MG63 (cell line): ENCODE measurements around the gene AKR7A2. TPM values are rescaled to one million over a fixed set of nuclear protein-coding genes. Genes with fewer than 3 reads are reported as not detected.

Experiments
- DNase-seq: peaks from one replicate; pipeline ENCODE4 v3.0.0-alpha.2; 2020
- H3K27me3 ChIP-seq: fragments of 250-450 bp; sonication (Bioruptor Pico); 2 replicates; pipeline ENCODE4 v1.5.1; 2020; ENCODE audit warnings: mild to moderate bottlenecking, moderate library complexity
- H3K36me3 ChIP-seq: fragments of 250-450 bp; sonication (Bioruptor Pico); 2 replicates; pipeline ENCODE4 v1.5.1; 2020; ENCODE audit warnings: mild to moderate bottlenecking, moderate library complexity
- H3K4me3 ChIP-seq: fragments of 250-450 bp; sonication (Bioruptor Pico); 2 replicates; pipeline ENCODE4 v1.5.1; 2020; ENCODE audit warnings: mild to moderate bottlenecking, moderate library complexity
- H3K9me3 ChIP-seq: fragments of 250-450 bp; sonication (Bioruptor Pico); 2 replicates; pipeline ENCODE4 v1.5.1; 2020; ENCODE audit warnings: mild to moderate bottlenecking, moderate library complexity
- total RNA-seq: library from RNA; depleted of rRNA; stranded (reverse); fragments of >200 nt; shearing (Covaris generic); gene quantifications from 2 replicates; pipeline ENCODE4 v1.2.3, GENCODE V29; 2014; ENCODE audit warnings: low replicate concordance; rRNA removed

Gene AKR7A2
- total RNA-seq, result 62.1 and 83.3 TPM in 2 replicates

DNA sequence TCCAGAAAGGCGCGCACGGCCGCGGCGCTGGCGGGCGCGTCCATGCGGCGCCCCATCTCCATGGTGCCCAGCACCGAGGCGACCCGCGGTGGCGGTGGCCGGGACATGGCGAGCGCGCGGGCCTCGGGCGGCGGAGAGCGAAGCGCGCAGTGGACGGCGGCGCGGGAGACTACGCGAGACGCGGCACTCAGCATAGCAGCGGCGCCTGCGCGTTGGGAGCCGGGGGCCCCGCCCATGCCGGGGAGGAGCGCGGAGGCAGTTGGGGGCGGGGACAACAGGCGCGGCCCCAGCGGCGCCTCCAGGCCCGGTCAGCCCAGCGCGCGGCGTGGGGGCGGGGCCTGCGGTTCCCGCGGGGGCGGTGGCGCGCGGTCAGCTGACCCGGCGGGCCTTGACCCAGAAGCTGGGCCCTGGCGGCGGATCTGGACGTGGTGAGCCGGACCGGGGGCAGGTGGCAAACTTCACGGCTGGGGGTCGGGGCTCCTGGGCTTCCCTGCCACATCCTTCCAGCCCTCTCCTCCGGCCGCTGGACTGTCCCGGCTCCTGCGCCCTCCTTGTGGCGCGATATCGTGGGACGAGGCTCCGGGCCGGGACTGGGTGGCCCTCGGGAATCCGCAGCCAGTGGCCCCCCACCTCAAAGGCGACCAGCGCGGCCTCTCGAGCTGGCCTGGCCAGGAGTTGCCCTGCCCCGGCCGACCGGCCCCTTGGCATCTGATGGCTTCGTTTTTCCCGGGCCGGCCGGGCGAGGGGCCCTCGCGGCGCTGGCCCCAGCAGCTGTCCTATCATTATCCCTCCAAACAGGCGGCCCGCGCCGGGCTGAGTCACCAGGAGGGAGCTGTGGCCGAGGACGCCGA is at the start of gene AKR7A2, which contains the start of gene SLC66A1:
TSS of gene AKR7A2 (minus strand) at position 214 of the 851 bp plus-strand sequence. CDS start at position 194, 20 bp downstream.
TSS of gene SLC66A1 (plus strand) at position 396 of the 851 bp plus-strand sequence. CDS start 5,352 bp downstream, outside the sequence.
- Histone ChIP-seq H3K9me3 (no peaks in the 10 kb centered on the region), H3K27me3 (no peaks in the 10 kb centered on the region), H3K36me3 (peaks cover 17% of the 10 kb centered on the region), H3K4me3 (peak within 1 kb of the TSS; percentile 95)
- peak; percentile 89 for DNase-seq

DNA sequence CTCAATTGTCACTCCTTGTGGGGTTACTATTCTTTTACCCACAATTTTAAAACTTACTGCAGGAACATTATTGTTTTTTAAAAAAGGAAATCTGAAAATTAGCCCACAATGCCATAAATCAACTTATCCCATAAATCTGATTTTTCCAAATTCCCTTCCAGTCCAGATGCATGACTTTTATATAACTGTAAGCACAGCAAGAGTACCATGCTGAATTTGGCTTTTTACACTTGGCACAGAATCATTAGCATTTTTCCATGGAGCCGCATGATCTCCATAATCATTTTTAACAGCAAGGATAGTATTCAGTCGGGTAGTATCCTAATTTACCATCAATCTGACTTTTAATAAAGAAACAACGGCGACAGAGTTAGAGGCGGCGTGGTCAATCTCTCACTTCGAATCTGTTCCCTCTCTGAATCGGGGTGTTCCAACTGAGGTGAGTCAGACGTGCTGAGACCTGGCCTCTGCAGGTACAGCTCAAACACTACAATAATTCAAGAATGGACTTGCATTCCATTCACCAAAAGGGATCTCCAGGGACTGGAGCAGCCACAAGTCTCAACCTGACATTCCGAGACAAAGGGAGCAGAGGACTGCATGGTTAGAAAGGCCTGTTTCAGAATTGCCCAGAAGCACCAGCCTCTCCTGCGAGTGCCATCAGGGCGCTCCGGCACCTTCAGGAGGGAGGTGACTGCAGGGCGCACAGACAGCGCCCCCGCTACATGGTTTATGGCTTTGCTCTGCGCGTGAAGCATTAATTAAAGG is 49.1 kb upstream of the AKR7A2 start:
- no peaks in the 10 kb centered on the region for H3K9me3 ChIP-seq
- peaks cover 12% of the 10 kb centered on the region for H3K36me3 ChIP-seq
- H3K27me3 ChIP-seq, result no peaks in the 10 kb centered on the region
- DNase-seq, result no peak
- H3K4me3 ChIP-seq, result no peak overlapping the region

DNA sequence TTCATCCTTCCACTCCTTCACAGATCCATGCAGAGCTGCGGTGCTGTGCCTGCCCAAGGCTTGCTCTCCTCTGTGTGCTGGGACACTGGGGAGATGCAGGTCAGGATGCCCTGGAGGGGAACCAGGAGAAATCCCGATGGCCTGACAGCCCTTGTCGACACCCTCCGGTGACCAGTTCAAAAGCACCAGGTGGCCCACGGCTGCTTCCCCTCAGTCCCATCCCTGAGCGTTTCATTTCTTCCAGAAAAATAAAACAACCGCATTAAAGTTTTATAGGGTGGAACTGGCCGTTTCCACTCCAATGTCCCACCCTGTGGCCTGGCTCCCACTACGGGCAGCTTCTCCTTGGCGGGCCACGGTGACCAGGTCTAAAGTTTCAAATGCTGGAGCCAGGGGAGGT is 48.5 kb upstream of the AKR7A2 start:
- no peaks in the 10 kb centered on the region for H3K9me3 ChIP-seq
- no peaks in the 10 kb centered on the region for H3K27me3 ChIP-seq
- DNase-seq, result no peak
- H3K36me3 ChIP-seq, result peaks cover 18% of the 10 kb centered on the region
- no peak overlapping the region for H3K4me3 ChIP-seq

DNA sequence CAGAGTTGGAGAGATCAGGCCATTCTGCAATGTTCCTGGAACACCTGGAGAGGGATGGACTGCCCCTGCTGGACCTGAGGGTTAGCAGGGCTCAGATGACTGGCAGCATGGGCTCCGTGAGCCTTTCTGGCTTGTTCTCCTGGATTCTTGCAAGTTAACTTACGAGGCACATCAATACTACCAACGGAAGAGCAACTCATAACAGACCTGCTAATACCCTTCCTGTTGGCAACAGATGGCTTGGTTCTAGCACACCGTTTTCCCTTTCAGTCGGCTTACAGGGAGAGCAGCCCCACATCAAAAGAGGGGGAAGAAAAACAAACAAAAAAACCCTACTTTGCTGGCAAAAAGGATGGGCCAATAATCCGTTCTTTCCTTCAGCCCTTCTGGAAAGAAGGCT is 48.1 kb upstream of the AKR7A2 start:
- Histone ChIP-seq H3K4me3 (no peak overlapping the region), H3K36me3 (peaks cover 17% of the 10 kb centered on the region), H3K27me3 (no peaks in the 10 kb centered on the region), H3K9me3 (no peaks in the 10 kb centered on the region)
- no peak for DNase-seq

DNA sequence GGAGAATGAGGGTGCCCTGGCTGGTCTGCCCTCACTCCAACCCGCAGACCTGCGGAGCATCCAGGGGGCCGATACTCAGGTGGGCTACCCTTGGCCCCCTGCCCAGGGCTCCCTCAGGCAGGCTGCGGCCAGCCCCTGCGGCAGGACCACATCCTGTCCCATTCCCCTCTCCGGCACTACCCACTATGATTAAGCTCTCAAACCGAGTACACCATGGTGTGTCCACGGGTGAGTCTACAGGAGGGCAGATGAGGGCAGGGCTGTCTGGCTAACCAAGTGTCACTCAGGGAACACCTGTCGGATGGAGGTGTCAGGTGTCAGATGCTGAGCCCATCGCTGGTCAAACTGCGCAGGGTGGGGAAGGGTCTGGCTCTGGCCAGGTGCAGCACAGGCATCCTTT is 47.4 kb upstream of the AKR7A2 start:
- Histone ChIP-seq H3K27me3 (no peaks in the 10 kb centered on the region), H3K4me3 (no peak overlapping the region), H3K36me3 (peaks cover 19% of the 10 kb centered on the region), H3K9me3 (no peaks in the 10 kb centered on the region)
- no peak for DNase-seq

DNA sequence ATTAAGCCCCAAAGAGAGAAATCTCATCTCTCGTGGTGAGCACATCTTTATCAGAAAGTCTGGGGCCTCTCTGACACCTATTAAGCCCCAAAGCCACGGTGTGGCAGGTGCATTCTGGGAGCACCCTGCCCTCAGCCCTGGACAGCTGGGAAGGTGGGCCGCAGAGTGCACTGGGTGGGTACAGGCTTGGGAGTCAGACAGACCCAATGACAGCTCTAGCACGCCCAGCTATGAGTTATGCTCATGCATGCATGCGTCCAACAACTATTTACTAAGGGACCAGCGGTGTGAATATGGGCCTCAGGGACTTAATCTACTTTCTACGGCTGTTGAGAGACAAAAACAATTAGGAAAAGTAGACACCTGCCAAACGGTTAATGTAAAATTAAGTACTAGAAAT is 46.8 kb upstream of the AKR7A2 start:
- no peaks in the 10 kb centered on the region for H3K27me3 ChIP-seq
- DNase-seq, result no peak
- no peak overlapping the region for H3K4me3 ChIP-seq
- no peaks in the 10 kb centered on the region for H3K9me3 ChIP-seq
- H3K36me3 ChIP-seq, result peaks cover 19% of the 10 kb centered on the region

DNA sequence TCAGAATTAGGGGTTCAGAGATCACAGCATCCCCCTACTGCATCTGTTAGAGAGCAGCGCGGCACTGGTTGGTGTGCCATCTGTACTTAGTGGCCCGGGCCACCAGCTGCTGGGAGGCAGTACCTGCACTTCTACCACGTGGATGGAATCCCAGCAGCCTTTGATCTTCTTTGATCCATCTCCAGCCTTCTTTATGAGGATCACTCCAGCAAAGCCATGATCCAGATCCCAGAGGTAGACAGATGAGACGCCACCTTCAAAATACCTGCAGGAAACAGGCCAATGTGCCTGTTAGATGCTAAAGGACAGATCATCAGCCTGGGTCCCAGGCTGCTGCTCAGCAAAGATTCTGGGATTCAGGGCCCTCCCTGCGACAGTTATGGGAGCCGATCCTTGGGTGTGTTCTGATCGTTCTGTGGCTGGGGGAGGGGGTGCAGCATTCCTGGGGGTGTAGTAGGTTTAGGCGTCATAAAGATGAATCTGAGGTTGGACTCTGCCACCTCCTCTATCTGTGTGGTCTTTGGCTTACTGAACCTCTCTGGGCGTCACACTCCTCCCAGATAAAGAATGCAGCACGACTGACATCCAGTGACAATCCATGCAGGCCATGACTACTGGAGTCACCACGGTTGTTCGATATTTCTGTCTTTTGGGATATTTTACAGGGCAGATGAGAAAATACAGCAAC is 45.5 kb upstream of the AKR7A2 start:
- H3K36me3 ChIP-seq, result peaks cover 24% of the 10 kb centered on the region
- no peak overlapping the region for H3K4me3 ChIP-seq
- no peak for DNase-seq
- no peaks in the 10 kb centered on the region for H3K9me3 ChIP-seq
- no peaks in the 10 kb centered on the region for H3K27me3 ChIP-seq

DNA sequence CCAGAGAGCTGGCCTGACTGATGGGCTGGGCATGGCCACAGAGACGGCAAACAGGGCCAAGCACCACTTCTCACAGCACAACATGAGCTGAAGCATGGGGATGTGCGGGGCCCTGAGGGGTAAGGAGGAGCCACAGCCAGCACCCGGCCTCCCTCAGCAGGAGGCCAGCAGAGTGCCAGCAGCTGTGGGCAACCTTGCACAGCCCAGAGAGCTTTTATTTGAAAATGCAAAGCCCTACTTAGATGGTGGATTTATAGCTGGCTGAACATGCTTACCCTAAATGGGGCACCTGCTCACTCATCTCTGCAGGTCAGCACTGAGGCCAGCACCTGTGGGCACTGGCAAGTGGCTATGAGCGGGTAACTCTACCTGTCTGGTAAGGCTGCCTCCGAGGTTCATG is 44.3 kb upstream of the AKR7A2 start:
- Histone ChIP-seq H3K9me3 (no peaks in the 10 kb centered on the region), H3K4me3 (no peak overlapping the region), H3K36me3 (peaks cover 24% of the 10 kb centered on the region)

DNA sequence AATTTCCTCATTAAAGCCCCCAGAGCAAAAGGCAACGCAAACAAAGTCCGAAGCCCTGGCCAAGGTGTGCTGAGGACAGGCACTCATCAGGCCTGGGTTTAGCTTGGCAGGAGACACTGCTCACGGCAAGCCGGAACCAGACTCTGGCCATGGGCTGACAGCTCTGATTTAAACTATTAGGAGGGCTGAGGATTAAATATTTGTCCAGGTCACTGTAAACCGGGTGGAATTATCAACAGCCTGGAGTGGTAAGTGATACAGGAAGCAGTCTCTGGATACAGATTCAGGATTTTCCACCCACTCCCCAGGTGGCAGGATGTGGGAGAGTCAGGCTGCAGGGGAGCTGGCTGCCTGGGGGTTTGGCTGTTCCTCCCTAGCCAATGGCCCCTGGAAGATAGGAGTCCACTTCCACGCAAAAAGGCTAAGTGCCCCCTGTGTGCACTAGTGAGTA is 42.6 kb upstream of the AKR7A2 start:
- no peaks in the 10 kb centered on the region for H3K27me3 ChIP-seq
- H3K36me3 ChIP-seq, result peaks cover 28% of the 10 kb centered on the region
- no peaks in the 10 kb centered on the region for H3K9me3 ChIP-seq
- no peak overlapping the region for H3K4me3 ChIP-seq
- DNase-seq, result no peak

More for the DNA sequence above, 44.3 kb upstream of the AKR7A2 start:
- no peak for DNase-seq
- no peaks in the 10 kb centered on the region for H3K27me3 ChIP-seq

DNA sequence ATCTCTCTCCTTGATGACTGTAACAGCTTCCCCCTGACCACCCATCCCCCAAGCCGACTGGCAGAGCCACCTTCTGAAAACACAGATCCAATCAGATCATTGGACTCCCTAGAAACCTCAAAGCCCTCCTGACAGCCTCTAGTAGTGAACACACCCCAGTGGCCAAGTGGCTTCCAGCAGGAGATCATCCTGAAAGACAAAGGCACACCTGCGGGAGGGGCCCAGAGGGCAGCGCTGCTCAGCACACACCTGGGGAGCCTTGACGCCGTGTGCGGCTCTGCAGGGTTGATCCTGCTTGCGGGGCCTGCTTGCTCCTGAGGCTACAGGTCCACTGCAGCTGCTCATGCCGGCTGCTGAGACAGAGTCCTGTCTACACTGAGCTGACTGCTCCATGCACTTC is 41.7 kb upstream of the AKR7A2 start:
- no peaks in the 10 kb centered on the region for H3K9me3 ChIP-seq
- no peak for DNase-seq
- H3K4me3 ChIP-seq, result no peak overlapping the region
- H3K27me3 ChIP-seq, result no peaks in the 10 kb centered on the region
- peaks cover 31% of the 10 kb centered on the region for H3K36me3 ChIP-seq

DNA sequence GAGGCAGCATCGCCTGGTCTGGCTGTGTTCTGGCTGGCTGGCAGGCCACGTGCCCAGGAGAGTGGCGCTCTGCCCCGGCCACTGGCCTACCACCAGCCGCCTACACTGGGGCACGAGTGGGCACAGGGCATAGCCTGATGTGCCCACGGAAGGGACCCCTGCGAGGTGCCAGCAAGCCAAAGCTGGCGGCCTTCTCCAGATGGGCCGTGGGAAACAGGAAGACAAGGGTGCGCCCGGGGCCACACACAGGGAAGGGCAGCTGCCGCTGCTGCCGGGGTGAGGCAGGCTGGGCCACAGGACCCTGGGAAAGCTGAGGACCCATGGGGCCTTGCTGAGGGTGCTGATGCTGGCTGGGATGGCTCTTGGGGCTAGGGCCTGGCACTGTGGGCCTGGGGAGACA is 40.9 kb upstream of the AKR7A2 start:
- Histone ChIP-seq H3K36me3 (peaks cover 33% of the 10 kb centered on the region), H3K4me3 (no peak overlapping the region), H3K9me3 (no peaks in the 10 kb centered on the region), H3K27me3 (no peaks in the 10 kb centered on the region)
- DNase-seq, result no peak

DNA sequence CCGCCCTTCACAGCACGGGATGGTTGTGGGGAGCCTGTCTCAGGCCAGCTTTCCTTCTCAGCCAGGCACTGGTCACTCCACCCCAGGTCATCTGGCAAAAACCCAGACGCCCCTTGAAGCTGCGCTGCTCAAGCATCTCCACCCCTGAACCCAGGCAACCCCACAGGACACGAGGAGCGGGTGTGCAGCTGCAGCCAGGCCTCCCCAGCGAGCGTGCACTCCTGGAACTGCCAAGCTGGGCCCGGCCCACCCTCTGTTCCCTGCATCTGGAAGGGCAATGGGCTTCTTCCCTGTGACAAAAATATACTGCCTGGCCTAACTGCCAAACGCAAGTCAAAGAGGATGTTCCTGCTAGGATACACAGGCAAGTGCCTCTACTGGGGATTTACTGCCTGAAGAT is 39.9 kb upstream of the AKR7A2 start:
- Histone ChIP-seq H3K27me3 (no peaks in the 10 kb centered on the region), H3K36me3 (peaks cover 32% of the 10 kb centered on the region), H3K9me3 (no peaks in the 10 kb centered on the region), H3K4me3 (no peak overlapping the region)
- DNase-seq, result no peak

DNA sequence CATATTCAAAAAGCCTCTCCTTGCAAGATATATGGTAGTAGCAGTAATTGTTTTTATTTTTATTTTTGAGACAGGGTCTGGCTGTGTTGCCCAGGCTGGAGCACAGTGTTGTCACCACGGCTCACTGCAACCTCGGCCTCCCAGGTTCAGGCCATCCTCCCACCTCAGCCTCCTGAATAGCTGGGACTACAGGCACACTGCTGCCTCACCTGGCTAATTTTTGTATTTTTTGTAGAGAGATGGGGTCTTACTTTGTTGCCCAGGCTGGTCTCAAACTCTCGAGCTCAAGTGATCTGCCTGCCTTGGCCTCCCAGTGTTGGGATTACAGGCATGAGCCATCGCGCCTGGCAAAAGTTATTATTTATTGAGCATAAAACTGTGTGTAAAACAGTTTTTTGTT is 38.6 kb upstream of the AKR7A2 start:
- no peaks in the 10 kb centered on the region for H3K9me3 ChIP-seq
- H3K4me3 ChIP-seq, result no peak overlapping the region
- H3K27me3 ChIP-seq, result no peaks in the 10 kb centered on the region
- DNase-seq, result no peak
- H3K36me3 ChIP-seq, result peaks cover 21% of the 10 kb centered on the region

DNA sequence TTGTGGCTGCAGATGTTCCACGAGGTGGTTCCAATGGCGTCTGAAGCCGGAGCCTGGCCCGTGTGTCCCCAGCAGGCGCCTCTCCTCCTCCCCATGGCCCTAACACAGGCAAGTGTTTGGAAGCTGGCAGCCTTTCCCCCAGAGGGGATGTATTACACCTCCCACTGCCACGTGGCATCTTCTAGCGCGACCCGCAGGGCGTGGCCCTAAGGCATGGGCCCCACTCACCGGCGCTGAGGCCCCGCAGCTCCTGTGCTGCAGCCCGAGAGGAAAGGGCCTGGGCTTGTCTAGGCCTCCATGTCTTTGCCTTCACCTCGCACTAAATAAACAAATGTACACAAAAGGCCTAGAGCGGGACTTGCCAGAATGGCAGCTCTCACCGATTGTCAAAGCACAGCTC is 38.1 kb upstream of the AKR7A2 start:
- Histone ChIP-seq H3K9me3 (no peaks in the 10 kb centered on the region), H3K36me3 (peaks cover 22% of the 10 kb centered on the region), H3K27me3 (no peaks in the 10 kb centered on the region), H3K4me3 (no peak overlapping the region)
- DNase-seq, result no peak

DNA sequence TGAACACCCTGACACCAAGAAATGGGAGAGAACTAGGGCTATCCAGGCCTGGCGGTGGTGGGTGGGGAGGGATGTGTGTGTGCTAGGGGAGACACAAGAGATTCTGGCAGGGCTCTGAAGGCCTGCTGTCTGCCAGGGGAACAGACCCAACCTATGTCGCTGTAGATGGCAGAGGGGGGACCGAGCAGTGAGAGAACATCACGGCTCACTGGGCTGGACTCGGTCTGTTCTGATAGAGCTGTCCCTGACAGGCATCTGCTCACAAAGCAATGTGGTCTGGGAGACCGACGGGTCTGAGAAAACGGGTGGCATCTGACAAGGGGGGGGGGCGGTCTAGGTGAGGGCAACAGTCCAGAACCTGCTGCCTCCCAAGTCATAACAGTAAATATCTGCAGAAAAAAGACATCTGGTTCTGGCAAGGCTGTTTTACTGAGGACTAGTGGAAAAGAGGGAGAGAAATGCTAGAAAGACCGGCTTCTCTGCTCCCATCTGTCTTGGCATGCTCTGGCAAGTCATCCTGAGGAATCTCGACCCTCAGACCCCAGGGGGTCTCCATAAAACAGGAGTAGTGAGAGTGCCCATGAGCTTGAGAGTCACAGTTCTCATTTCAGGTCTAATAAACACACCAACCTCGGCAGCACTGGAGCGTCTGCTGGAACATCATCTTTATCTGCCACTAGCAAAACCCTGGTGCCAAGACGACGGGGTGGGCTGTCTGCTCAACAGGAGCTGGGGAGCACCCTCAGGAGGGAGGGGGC is 36.7 kb upstream of the AKR7A2 start:
- no peaks in the 10 kb centered on the region for H3K27me3 ChIP-seq
- H3K9me3 ChIP-seq, result no peaks in the 10 kb centered on the region
- peaks cover 28% of the 10 kb centered on the region for H3K36me3 ChIP-seq
- H3K4me3 ChIP-seq, result no peak overlapping the region
- no peak for DNase-seq

DNA sequence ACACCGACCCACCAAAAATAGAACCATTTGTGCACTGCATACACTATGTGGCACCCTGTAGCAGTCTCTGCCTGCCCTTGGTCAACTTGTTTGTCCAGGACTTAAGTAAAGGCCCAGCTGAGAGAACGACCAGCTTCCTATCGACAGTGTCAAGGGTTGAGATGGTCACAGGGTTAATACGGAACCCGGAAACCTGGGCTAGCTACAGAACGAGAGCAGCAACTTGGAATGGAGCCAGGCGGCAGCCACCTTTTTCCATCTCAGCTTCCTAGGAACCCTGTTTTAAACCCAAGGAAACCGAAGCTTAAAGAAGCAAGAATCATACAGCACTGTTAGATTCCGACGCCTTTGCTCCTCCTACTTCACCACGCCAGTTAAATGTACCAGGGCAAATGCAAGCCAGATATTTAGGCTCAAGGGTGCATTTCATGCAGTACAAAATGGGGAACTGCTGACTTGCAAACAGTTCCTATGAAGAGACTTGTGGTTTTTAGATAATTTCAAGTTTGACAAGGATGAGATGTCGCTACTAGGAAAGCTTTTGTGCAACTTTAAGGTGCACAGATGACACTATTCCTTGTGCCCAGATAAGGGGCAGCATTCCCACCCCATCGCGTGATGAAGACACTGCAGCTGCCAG is 35.7 kb upstream of the AKR7A2 start:
- no peaks in the 10 kb centered on the region for H3K9me3 ChIP-seq
- no peak overlapping the region for H3K4me3 ChIP-seq
- H3K36me3 ChIP-seq, result peaks cover 25% of the 10 kb centered on the region
- no peaks in the 10 kb centered on the region for H3K27me3 ChIP-seq
- DNase-seq, result no peak
